VCaP (cell line): ENCODE results near the gene FHOD3.

ENCODE experiments used
- H3K27ac ChIP-seq: fragments of 450-650 bp; 2 replicates; pipeline ENCODE4 v1.5.1; 2017
- TF ChIP-seq, protein P1 (sequence below): fragments of 450-650 bp; conservative IDR thresholded peaks from 2 replicates; pipeline ENCODE4 v1.5.1; 2017; ENCODE audit warnings: mild to moderate bottlenecking, moderate library complexity

FHOD3 gene

DNA sequence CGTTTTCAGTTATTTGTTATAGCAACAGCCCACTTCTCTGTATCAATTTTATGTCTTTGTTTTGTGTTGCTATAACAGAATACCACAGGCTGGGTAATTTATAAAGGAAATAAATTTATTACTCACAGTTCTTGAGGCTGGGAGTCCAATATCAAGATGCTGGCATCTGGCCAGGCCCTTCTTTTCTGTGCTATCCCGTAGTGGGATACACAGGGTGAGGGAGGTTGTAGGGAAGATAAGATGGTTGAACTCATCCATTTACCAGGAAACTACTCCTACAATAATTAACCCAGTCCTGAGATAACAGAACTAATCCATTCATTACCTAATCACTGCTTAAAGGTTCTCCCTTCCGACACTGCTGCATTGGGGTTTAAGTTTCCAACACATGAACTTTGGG lies 310.6 kb downstream of the FHOD3 start:
- no peak overlapping the region for H3K27ac ChIP-seq
- TF ChIP-seq, protein P1, sequence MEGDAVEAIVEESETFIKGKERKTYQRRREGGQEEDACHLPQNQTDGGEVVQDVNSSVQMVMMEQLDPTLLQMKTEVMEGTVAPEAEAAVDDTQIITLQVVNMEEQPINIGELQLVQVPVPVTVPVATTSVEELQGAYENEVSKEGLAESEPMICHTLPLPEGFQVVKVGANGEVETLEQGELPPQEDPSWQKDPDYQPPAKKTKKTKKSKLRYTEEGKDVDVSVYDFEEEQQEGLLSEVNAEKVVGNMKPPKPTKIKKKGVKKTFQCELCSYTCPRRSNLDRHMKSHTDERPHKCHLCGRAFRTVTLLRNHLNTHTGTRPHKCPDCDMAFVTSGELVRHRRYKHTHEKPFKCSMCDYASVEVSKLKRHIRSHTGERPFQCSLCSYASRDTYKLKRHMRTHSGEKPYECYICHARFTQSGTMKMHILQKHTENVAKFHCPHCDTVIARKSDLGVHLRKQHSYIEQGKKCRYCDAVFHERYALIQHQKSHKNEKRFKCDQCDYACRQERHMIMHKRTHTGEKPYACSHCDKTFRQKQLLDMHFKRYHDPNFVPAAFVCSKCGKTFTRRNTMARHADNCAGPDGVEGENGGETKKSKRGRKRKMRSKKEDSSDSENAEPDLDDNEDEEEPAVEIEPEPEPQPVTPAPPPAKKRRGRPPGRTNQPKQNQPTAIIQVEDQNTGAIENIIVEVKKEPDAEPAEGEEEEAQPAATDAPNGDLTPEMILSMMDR = no peak

GRCh38 chr18:36610258-36610657 lies 312.7 kb downstream of the FHOD3 start:
- H3K27ac ChIP-seq = no peak overlapping the region
- TF ChIP-seq, protein P1 = no peak

GRCh38 chr18:36610661-36611060 lies 313.1 kb downstream of the FHOD3 start:
- H3K27ac ChIP-seq = no peak overlapping the region
- TF ChIP-seq, protein P1 = no peak

GRCh38 chr18:36613069-36613468 lies 315.6 kb downstream of the FHOD3 start:
- TF ChIP-seq, protein P1 = no peak
- H3K27ac ChIP-seq = no peak overlapping the region

GRCh38 chr18:36613810-36614209 lies 316.3 kb downstream of the FHOD3 start:
- TF ChIP-seq, protein P1 = no peak
- H3K27ac ChIP-seq = no peak overlapping the region

GRCh38 chr18:36620788-36621187 lies 323.3 kb downstream of the FHOD3 start:
- TF ChIP-seq, protein P1 = no peak
- H3K27ac ChIP-seq = no peak overlapping the region

DNA sequence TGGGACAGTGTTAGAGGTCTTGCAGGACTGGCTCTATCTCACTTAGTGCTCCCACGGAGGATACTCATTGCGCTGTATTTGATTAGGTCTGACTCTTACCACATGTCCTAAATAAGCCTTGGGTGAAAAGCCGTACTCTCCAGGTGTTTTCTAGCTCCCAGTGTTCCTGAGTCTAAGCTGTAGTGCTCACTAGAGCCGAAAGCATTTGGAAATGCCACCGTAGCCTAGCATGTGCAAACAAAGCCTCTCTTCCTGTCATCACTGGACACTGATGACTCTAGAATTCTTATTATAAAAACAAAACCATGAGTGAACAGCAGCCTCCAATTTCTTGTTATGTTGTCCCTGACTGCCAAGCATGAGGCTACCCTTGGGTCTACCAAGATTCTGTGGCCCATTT lies 325.1 kb downstream of the FHOD3 start:
- TF ChIP-seq, protein P1 = no peak
- no peak overlapping the region for H3K27ac ChIP-seq

GRCh38 chr18:36623091-36623490 lies 325.6 kb downstream of the FHOD3 start:
- no peak overlapping the region for H3K27ac ChIP-seq
- TF ChIP-seq, protein P1 = no peak
